Endothelial cell of umbilical vein (primary cell): Measurements from ENCODE around the gene DTX3. TPM values are rescaled to one million over a fixed set of nuclear protein-coding genes. Genes with fewer than 3 reads are reported as not detected.

Experiments
- BruUV-seq: library from RNA; stranded (reverse); fragments of 400-500 nt; replicated peaks from 2 replicates; lab custom pipeline; 2021; lab: Mats Ljungman, UMichigan
- CTCF ChIA-PET: fragments of 300-600, 350-600 bp; sonication (Branson Sonifier 250); formaldehyde crosslinking; loops from one replicate; lab custom pipeline; 2021; ENCODE audit warnings: antibody characterized with exemption, inconsistent platforms; lab: Charles Lee
- POLR2A ChIA-PET: fragments of 300-600, 350-600 bp; sonication (Branson Sonifier 250); formaldehyde crosslinking; loops from one replicate; lab custom pipeline; 2021; ENCODE audit warnings: antibody characterized with exemption, inconsistent platforms; lab: Charles Lee
- DNase-seq: peaks from one replicate; pipeline ENCODE4 v3.0.0-alpha.2; 2011; ENCODE audit warnings: low read depth, low spot score
- FAIRE-seq: peaks from 2 replicates; lab custom pipeline; 2011; peaks lifted over from hg19 to GRCh38; lab: Jason Lieb, UNC
- H2AFZ ChIP-seq: 2 replicates; pipeline ENCODE4 v1.6.0; 2012; ENCODE audit warnings: low read depth, low read length, control low read depth, inconsistent platforms
- H3K27ac ChIP-seq: 2 replicates; pipeline ENCODE4 v1.5.1; 2011; ENCODE audit warnings: low read depth, mild to moderate bottlenecking, control low read depth, low read length, moderate library complexity; ENCODE audit not compliant: insufficient read depth
- H3K27me3 ChIP-seq, 2 experiments: 2 replicates each; pipeline versions ENCODE4 v1.6.0 to v1.6.1; 2011; ENCODE audit warnings: low read length in 2 of 2, mixed read lengths in 1 of 2; ENCODE audit not compliant: control insufficient read depth in 2 of 2, insufficient read depth in 2 of 2
- H3K36me3 ChIP-seq, 2 experiments: 2 replicates in 1 of 2; 3 replicates in 1 of 2; pipeline ENCODE4 v1.5.1; 2011; ENCODE audit warnings: low read length in 2 of 2, mild to moderate bottlenecking in 1 of 2, moderate library complexity in 1 of 2; ENCODE audit not compliant: control insufficient read depth in 2 of 2, insufficient read depth in 2 of 2; ENCODE audit errors: extremely low read depth in 1 of 2
- H3K4me1 ChIP-seq: 3 replicates; pipeline ENCODE4 v1.5.1; 2011; ENCODE audit warnings: mild to moderate bottlenecking, low read length; ENCODE audit not compliant: control insufficient read depth, insufficient read depth; ENCODE audit errors: extremely low read depth
- H3K4me2 ChIP-seq: 2 replicates; pipeline ENCODE4 v1.6.1; 2011; ENCODE audit warnings: low read length, control low read depth, mixed read lengths; ENCODE audit not compliant: insufficient read depth
- H3K4me3 ChIP-seq, 3 experiments: fragments of 200-600 bp in 1 of 3; sonication (generic), shearing (Covaris generic) in 1 of 3; replicated peaks in 1 of 3; 2 replicates each; pipeline ENCODE4 v1.5.1; 2011 to 2016; ENCODE audit warnings: control low read depth in 3 of 3, low read length in 3 of 3, mild to moderate bottlenecking in 2 of 3, inconsistent platforms in 1 of 3, low read depth in 1 of 3, moderate library complexity in 1 of 3; ENCODE audit not compliant: insufficient read depth in 1 of 3
- H3K79me2 ChIP-seq: 2 replicates; pipeline ENCODE4 v1.6.0; 2012; ENCODE audit warnings: low read length, inconsistent platforms; ENCODE audit not compliant: control insufficient read depth, insufficient read depth
- H3K9ac ChIP-seq: replicated peaks from 2 replicates; pipeline ENCODE3; 2011; ENCODE audit warnings: low read length, control low read depth; ENCODE audit not compliant: insufficient read depth; ENCODE audit errors: extremely low read depth
- H3K9me1 ChIP-seq: replicated peaks from 3 replicates; pipeline ENCODE4 v1.6.0; 2011; ENCODE audit warnings: mild to moderate bottlenecking, low read length; ENCODE audit not compliant: control insufficient read depth, insufficient read depth; ENCODE audit errors: extremely low read depth
- H3K9me3 ChIP-seq: replicated peaks from 2 replicates; pipeline ENCODE4 v1.5.1; 2012; ENCODE audit warnings: low read length, inconsistent platforms; ENCODE audit not compliant: control insufficient read depth, insufficient read depth
- H4K20me1 ChIP-seq: replicated peaks from 2 replicates; pipeline ENCODE3; 2011; ENCODE audit warnings: mild to moderate bottlenecking, low read length; ENCODE audit not compliant: control insufficient read depth, insufficient read depth; ENCODE audit errors: extremely low read depth
- EZH2 ChIP-seq: IDR thresholded peaks from 2 replicates; pipeline ENCODE4 v1.6.1; 2012; ENCODE audit warnings: borderline replicate concordance, low read depth, mild to moderate bottlenecking, moderate library complexity, low read length, inconsistent platforms; ENCODE audit not compliant: severe bottlenecking
- FOS ChIP-seq: IDR thresholded peaks from 2 replicates; pipeline ENCODE4 v1.6.1; 2011; ENCODE audit warnings: mild to moderate bottlenecking, low read length, moderate library complexity, borderline replicate concordance; ENCODE audit not compliant: insufficient read depth
- GATA2 ChIP-seq: IDR thresholded peaks from 2 replicates; pipeline ENCODE4 v1.7.0; 2011; ENCODE audit warnings: low read depth, mild to moderate bottlenecking, moderate library complexity, mixed read lengths, low read length; ENCODE audit not compliant: insufficient read length, insufficient read depth
- JUN ChIP-seq: IDR thresholded peaks from 2 replicates; pipeline ENCODE4 v1.6.1; 2011; ENCODE audit warnings: borderline replicate concordance, low read depth; ENCODE audit not compliant: insufficient read length, insufficient read depth
- MYC ChIP-seq: IDR thresholded peaks from one replicate; pipeline ENCODE4 v1.6.1; 2011; ENCODE audit warnings: mild to moderate bottlenecking, low read depth, low read length
- POLR2A ChIP-seq: IDR thresholded peaks from 2 replicates; pipeline ENCODE4 v1.6.1; 2012; ENCODE audit warnings: low read depth, mild to moderate bottlenecking, control low read depth, low read length
- POLR2AphosphoS5 ChIP-seq: IDR thresholded peaks from 2 replicates; pipeline ENCODE4 v1.6.1; 2012; ENCODE audit warnings: low read depth, mild to moderate bottlenecking, control low read depth, low read length, moderate library complexity; ENCODE audit not compliant: insufficient read depth
- dilution Hi-C: fragments of 300-500 bp; cut with MboI; formaldehyde crosslinking; loops from one replicate; pipeline ENCODE4 v1.15.0; 2019; ENCODE audit warnings: low sequenced_read_pairs; ENCODE audit not compliant: extremely low pct_ligation_motif_present
- intact Hi-C: fragments of 100-400 bp; cut with micrococcal nuclease; formaldehyde crosslinking; loops from one replicate; pipeline ENCODE4 v1.10.0; 2022
- polyA plus RNA-seq, 4 experiments: library from polyadenylated mRNA; depleted of rRNA in 3 of 4; stranded (reverse) in 3 of 4; unstranded in 1 of 4; fragments of >200 nt; gene quantifications; 2 replicates each; pipeline versions ENCODE4 v1.2.1 to v1.2.3, GENCODE V29; 2011 to 2012; ENCODE audit warnings: missing spikeins in 1 of 4
- total RNA-seq: library from RNA; stranded (reverse); gene quantifications from 2 replicates; pipeline ENCODE4 v1.2.3, GENCODE V29; 2021
- TF ChIP-seq, protein P1 (sequence below), 2 donors: IDR thresholded peaks; 1 replicate in 1 of 2; 2 replicates in 1 of 2; pipeline ENCODE4 v1.5.1; 2011; ENCODE audit warnings: low read length in 2 of 2, mild to moderate bottlenecking in 2 of 2, moderate library complexity in 2 of 2, control low read depth in 1 of 2, inconsistent platforms in 1 of 2, low read depth in 1 of 2; ENCODE audit not compliant: insufficient read depth in 1 of 2; ENCODE audit errors: extremely low read depth in 1 of 2
- TF ChIP-seq, protein P2 (sequence below): IDR thresholded peaks from 2 replicates; pipeline ENCODE4 v1.6.1; 2011; ENCODE audit not compliant: insufficient read depth, insufficient read length

DTX3 gene
- total and polyA plus RNA-seq, 2 donors (not counting 3 experiments of a cell fraction or from before 2014, with no cell fraction given) = 34.5 to 51.4 TPM

DNA sequence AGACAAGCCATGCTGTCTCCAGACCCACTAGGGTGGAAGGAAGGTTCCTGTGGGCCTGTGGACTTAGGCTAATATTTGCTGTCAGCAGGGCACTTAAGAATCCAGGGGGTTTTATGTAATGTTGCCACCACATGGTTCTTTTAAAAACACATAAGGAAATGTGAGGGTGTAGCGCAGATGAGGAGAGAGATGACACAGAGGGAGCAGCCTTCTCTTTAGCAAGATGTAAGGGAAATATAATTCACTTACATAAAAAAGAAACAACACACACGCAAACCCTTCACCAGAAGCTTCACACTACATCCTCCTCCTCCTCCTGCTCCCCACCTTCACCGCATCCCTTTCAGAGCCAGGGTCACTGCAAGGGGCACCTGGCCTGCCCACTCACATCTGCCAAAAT, 18.5 kb upstream of the DTX3 start:
- Histone ChIP-seq H3K36me3 (no peaks in the 10 kb centered on the region), H3K27me3 (peaks cover 18 to 25% of the 10 kb centered on the region in 2 experiments), H2AFZ (no peak overlapping the region), H3K79me2 (no peaks in the 10 kb centered on the region), H3K9me3 (no peaks in the 10 kb centered on the region), H3K27ac (no peak overlapping the region), H3K9me1 (no peaks in the 10 kb centered on the region), H3K4me2 (no peak overlapping the region), H4K20me1 (no peaks in the 10 kb centered on the region), H3K4me3 (no peak overlapping the region), H3K4me1 (peaks cover 5% of the 10 kb centered on the region), H3K9ac (no peak overlapping the region)
- POLR2A ChIA-PET = no interaction called here
- DNase-seq (no peak), FAIRE-seq (no peak)
- CTCF ChIA-PET = interaction anchor here (1.0 to 6.0 kb wide), 7 partner anchors 11 to 51 kb away, joined by 4 to 126 read pairs (median 28); partner anchors contain the start of genes ARHGEF25 and B4GALNT1
- BruUV-seq = no TSS peak
- dilution Hi-C loops (no loop called here), intact Hi-C loops (no loop called here)
- no peak for TF ChIP-seq MYC
- TF ChIP-seq, protein P1, sequence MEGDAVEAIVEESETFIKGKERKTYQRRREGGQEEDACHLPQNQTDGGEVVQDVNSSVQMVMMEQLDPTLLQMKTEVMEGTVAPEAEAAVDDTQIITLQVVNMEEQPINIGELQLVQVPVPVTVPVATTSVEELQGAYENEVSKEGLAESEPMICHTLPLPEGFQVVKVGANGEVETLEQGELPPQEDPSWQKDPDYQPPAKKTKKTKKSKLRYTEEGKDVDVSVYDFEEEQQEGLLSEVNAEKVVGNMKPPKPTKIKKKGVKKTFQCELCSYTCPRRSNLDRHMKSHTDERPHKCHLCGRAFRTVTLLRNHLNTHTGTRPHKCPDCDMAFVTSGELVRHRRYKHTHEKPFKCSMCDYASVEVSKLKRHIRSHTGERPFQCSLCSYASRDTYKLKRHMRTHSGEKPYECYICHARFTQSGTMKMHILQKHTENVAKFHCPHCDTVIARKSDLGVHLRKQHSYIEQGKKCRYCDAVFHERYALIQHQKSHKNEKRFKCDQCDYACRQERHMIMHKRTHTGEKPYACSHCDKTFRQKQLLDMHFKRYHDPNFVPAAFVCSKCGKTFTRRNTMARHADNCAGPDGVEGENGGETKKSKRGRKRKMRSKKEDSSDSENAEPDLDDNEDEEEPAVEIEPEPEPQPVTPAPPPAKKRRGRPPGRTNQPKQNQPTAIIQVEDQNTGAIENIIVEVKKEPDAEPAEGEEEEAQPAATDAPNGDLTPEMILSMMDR (IDR thresholded peaks at IDR 0.05; ENCODE audit: extremely low read depth in 1 of 2, insufficient read depth in 1 of 2, low read depth in 1 of 2, low read length in 2 of 2) = no peak
- no peak for TF ChIP-seq EZH2
- TF ChIP-seq POLR2A = no peak
- no peak for TF ChIP-seq GATA2
- TF ChIP-seq JUN = no peak
- TF ChIP-seq FOS = no peak
- no peak for TF ChIP-seq POLR2AphosphoS5
- TF ChIP-seq, protein P2, sequence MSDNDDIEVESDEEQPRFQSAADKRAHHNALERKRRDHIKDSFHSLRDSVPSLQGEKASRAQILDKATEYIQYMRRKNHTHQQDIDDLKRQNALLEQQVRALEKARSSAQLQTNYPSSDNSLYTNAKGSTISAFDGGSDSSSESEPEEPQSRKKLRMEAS = no peak
